Skeletal muscle cell (primary cell): Measurements from ENCODE around the gene MATR3.
"Not testable (repeated sequence)": the region's sequence is repeated elsewhere in the genome, so short reads cannot be mapped to it uniquely, and the experiment has no call there.

Experiments
- DNase-seq: peaks from one replicate; pipeline ENCODE4 v3.0.0-alpha.2; 2010; ENCODE audit warnings: low read depth
- H3K4me3 ChIP-seq: 2 replicates; pipeline ENCODE4 v1.5.1; 2011; ENCODE audit warnings: low read depth, mild to moderate bottlenecking, control low read depth, low read length, moderate library complexity

The MATR3 gene

GRCh38 chr5:139294374-139295165, 1.0 kb downstream of the MATR3 start:
- DNase-seq, result peak; percentile 47
- H3K4me3 ChIP-seq, result peak overlapping the region; percentile 89

- no peak for DNase-seq
- H3K4me3 ChIP-seq, result peak overlapping the region; percentile 89
These were observed 2.0 kb downstream of the MATR3 start for GRCh38 chr5:139295346-139296057.

- H3K4me3 ChIP-seq, result no peak overlapping the region
- DNase-seq, result no peak
These were observed 2.7 kb downstream of the MATR3 start for GRCh38 chr5:139296198-139296597.

- H3K4me3 ChIP-seq, result no peak overlapping the region
- DNase-seq, result no peak
These were observed 3.4 kb downstream of the MATR3 start for GRCh38 chr5:139296862-139297326.

GRCh38 chr5:139297439-139298133, 4.0 kb downstream of the MATR3 start:
- no peak overlapping the region for H3K4me3 ChIP-seq
- no peak for DNase-seq

- DNase-seq, result no peak
- no peak overlapping the region for H3K4me3 ChIP-seq
These were observed 4.7 kb downstream of the MATR3 start for GRCh38 chr5:139298242-139298641.

GRCh38 chr5:139299486-139299885, 5.9 kb downstream of the MATR3 start:
- H3K4me3 ChIP-seq, result no peak overlapping the region
- DNase-seq, result no peak

- DNase-seq, result no peak
- H3K4me3 ChIP-seq, result no peak overlapping the region
These were observed 8.4 kb downstream of the MATR3 start for GRCh38 chr5:139301808-139302499.

GRCh38 chr5:139304391-139305324, 11.1 kb downstream of the MATR3 start:
- no peak for DNase-seq
- no peak overlapping the region for H3K4me3 ChIP-seq

- DNase-seq, result no peak
- no peak overlapping the region for H3K4me3 ChIP-seq
These were observed 12.7 kb downstream of the MATR3 start for GRCh38 chr5:139306197-139306596.

- no peak for DNase-seq
- no peak overlapping the region for H3K4me3 ChIP-seq
These were observed 13.3 kb downstream of the MATR3 start for GRCh38 chr5:139306628-139307379.

GRCh38 chr5:139308797-139309196, 15.3 kb downstream of the MATR3 start:
- H3K4me3 ChIP-seq, result no peak overlapping the region
- DNase-seq, result no peak

- DNase-seq, H3K4me3 ChIP-seq: not testable (repeated sequence)
These were observed 17.2 kb downstream of the MATR3 start for GRCh38 chr5:139310715-139311186.

- H3K4me3 ChIP-seq, result no peak overlapping the region
These were observed 18.5 kb downstream of the MATR3 start for GRCh38 chr5:139312075-139312474.

GRCh38 chr5:139314276-139314675, 20.7 kb downstream of the MATR3 start:
- no peak for DNase-seq
- H3K4me3 ChIP-seq, result no peak overlapping the region

More at GRCh38 chr5:139312075-139312474, 18.5 kb downstream of the MATR3 start:
- DNase-seq, result no peak

- no peak for DNase-seq
- H3K4me3 ChIP-seq, result no peak overlapping the region
These were observed 21.6 kb downstream of the MATR3 start for GRCh38 chr5:139315056-139315615.

- no peak overlapping the region for H3K4me3 ChIP-seq
- no peak for DNase-seq
These were observed 42.3 kb downstream of the MATR3 start for GRCh38 chr5:139335811-139336210.
